Measurements from ENCODE around the gene STX16.
"Not testable (repeated sequence)": the region's sequence is repeated elsewhere in the genome, so short reads cannot be mapped to it uniquely, and the experiment has no call there.

STX16 gene

GRCh38 chr20:58722877-58723627 is 72.0 kb downstream of the STX16 start:
- DNase-seq (ENCODE audit: low spot score), result no peak

- no peak for DNase-seq (ENCODE audit: low spot score)
Observed at GRCh38 chr20:58723628-58723984, 72.5 kb downstream of the STX16 start.

GRCh38 chr20:58726156-58726555 is 75.1 kb downstream of the STX16 start:
- not testable (repeated sequence) for DNase-seq (ENCODE audit: low spot score)
